Progenitor cell of endocrine pancreas (in vitro differentiated cells): Measurements from ENCODE around the gene HSPA6. TPM values are rescaled to one million over a fixed set of nuclear protein-coding genes. Genes with fewer than 3 reads are reported as not detected.
A peak's percentile ranks its signal among the peaks of the same experiment; 100 is the strongest.
"Not testable (repeated sequence)": the region's sequence is repeated elsewhere in the genome, so short reads cannot be mapped to it uniquely, and the experiment has no call there.

ENCODE experiments used
- DNase-seq: peaks from one replicate; pipeline ENCODE4 v3.0.0; 2021; ENCODE audit warnings: low spot score; ENCODE audit not compliant: unreplicated experiment
- H3K27ac Mint-ChIP-seq: 2 replicates; pipeline ENCODE4 v1.8.0; 2021; ENCODE audit warnings: mild to moderate bottlenecking, moderate library complexity, mixed read lengths
- H3K27me3 Mint-ChIP-seq: 2 replicates; pipeline ENCODE4 v1.8.0; 2021; ENCODE audit warnings: mixed read lengths
- H3K36me3 Mint-ChIP-seq: 2 replicates; pipeline ENCODE4 v1.8.0; 2022; ENCODE audit warnings: mixed read lengths; ENCODE audit not compliant: insufficient read depth
- H3K4me1 Mint-ChIP-seq: 2 replicates; pipeline ENCODE4 v1.8.0; 2021; ENCODE audit warnings: low read depth, mixed read lengths
- H3K4me3 Mint-ChIP-seq: 2 replicates; pipeline ENCODE4 v1.8.0; 2021; ENCODE audit warnings: low read depth, mild to moderate bottlenecking, moderate library complexity, mixed read lengths
- H3K9me3 Mint-ChIP-seq: 2 replicates; pipeline ENCODE4 v1.8.0; 2021; ENCODE audit warnings: low read depth, mixed read lengths
- total RNA-seq: library from RNA; stranded (reverse); gene quantifications from 2 replicates; pipeline ENCODE4 v1.2.1, GENCODE V29; 2021
- TF ChIP-seq, protein P1 (sequence below): fragments of 200-600 bp; sonication (generic); IDR thresholded peaks from one replicate; pipeline ENCODE4 v1.5.0; 2021; ENCODE audit warnings: antibody characterized with exemption, mild to moderate bottlenecking; ENCODE audit not compliant: unreplicated experiment

The HSPA6 gene
- total RNA-seq, 1 donor from 2014 or later = not detected

GRCh38 chr1:161505686-161506085, 18.7 kb upstream of the HSPA6 start:
- no peak for DNase-seq
- Mint-ChIP-seq H3K9me3 (no peaks in the 10 kb centered on the region), H3K4me3 (no peak overlapping the region), H3K36me3 (no peaks in the 10 kb centered on the region), H3K4me1 (peaks cover 15% of the 10 kb centered on the region), H3K27me3 (peaks cover 20% of the 10 kb centered on the region), H3K27ac (no peak overlapping the region)
- TF ChIP-seq, protein P1, sequence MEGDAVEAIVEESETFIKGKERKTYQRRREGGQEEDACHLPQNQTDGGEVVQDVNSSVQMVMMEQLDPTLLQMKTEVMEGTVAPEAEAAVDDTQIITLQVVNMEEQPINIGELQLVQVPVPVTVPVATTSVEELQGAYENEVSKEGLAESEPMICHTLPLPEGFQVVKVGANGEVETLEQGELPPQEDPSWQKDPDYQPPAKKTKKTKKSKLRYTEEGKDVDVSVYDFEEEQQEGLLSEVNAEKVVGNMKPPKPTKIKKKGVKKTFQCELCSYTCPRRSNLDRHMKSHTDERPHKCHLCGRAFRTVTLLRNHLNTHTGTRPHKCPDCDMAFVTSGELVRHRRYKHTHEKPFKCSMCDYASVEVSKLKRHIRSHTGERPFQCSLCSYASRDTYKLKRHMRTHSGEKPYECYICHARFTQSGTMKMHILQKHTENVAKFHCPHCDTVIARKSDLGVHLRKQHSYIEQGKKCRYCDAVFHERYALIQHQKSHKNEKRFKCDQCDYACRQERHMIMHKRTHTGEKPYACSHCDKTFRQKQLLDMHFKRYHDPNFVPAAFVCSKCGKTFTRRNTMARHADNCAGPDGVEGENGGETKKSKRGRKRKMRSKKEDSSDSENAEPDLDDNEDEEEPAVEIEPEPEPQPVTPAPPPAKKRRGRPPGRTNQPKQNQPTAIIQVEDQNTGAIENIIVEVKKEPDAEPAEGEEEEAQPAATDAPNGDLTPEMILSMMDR = no peak

- no peaks in the 10 kb centered on the region for H3K36me3 Mint-ChIP-seq
- H3K4me3 Mint-ChIP-seq = no peak overlapping the region
- DNase-seq = no peak
Measured at GRCh38 chr1:161506336-161507223, 17.8 kb upstream of the HSPA6 start.

GRCh38 chr1:161510477-161510876, 13.9 kb upstream of the HSPA6 start:
- H3K9me3 Mint-ChIP-seq = no peaks in the 10 kb centered on the region
- H3K27me3 Mint-ChIP-seq = peaks cover 8% of the 10 kb centered on the region
- no peak for DNase-seq
- H3K27ac Mint-ChIP-seq = no peak overlapping the region
- H3K36me3 Mint-ChIP-seq = no peaks in the 10 kb centered on the region
- H3K4me1 Mint-ChIP-seq = peaks cover 17% of the 10 kb centered on the region
- H3K4me3 Mint-ChIP-seq = no peak overlapping the region
- TF ChIP-seq, protein P1 = no peak

More at GRCh38 chr1:161506336-161507223, 17.8 kb upstream of the HSPA6 start:
- no peak overlapping the region for H3K27ac Mint-ChIP-seq
- no peaks in the 10 kb centered on the region for H3K9me3 Mint-ChIP-seq
- H3K27me3 Mint-ChIP-seq = peaks cover 18% of the 10 kb centered on the region
- H3K4me1 Mint-ChIP-seq = peaks cover 15% of the 10 kb centered on the region
- TF ChIP-seq, protein P1 = no peak

DNA sequence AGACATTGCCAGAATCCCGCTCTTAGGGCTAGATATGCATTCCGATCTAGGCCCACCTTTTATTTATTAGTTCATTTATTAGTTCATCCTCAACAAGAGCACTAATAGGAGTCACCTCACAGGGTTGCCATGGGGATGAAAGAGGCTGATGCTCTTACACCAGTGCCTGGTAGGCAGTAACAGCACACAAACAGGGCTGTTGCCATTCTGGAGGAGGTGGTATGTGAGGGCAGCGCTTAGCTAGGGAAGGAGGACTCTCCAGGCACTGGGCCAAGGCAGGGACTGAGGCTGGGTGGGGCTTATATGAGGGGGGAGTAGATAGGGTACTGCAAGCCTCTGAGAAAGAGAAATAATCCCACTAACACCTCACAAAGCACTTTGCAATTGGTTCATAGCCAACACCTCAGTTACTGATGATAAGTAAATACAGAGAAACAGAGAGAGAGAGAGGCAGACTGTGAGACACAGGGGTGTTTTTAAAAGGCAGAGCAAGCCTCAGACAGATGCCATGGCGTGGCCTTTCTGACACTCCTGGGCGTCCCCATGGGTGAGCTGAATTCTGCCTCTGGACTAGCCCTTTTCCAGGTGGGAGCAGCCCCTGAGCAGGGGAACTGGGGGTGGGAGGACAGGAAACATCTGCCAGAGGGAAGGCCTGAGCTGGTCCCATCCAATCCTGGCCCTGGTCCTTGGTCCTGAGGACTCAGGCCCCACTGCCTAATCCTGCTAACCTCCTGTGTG, 13.2 kb upstream of the HSPA6 start:
- Mint-ChIP-seq H3K27me3 (peaks cover 8% of the 10 kb centered on the region), H3K4me1 (peaks cover 16% of the 10 kb centered on the region), H3K9me3 (no peaks in the 10 kb centered on the region), H3K36me3 (no peaks in the 10 kb centered on the region), H3K4me3 (no peak overlapping the region), H3K27ac (peak overlapping the region; percentile 52)
- DNase-seq = no peak
- TF ChIP-seq, protein P1 = no peak

- H3K4me1 Mint-ChIP-seq = peaks cover 11% of the 10 kb centered on the region
- TF ChIP-seq, protein P1 = no peak
- no peak overlapping the region for H3K4me3 Mint-ChIP-seq
- H3K27me3 Mint-ChIP-seq = peaks cover 8% of the 10 kb centered on the region
- DNase-seq = no peak
- H3K36me3 Mint-ChIP-seq = no peaks in the 10 kb centered on the region
- no peak overlapping the region for H3K27ac Mint-ChIP-seq
- H3K9me3 Mint-ChIP-seq = no peaks in the 10 kb centered on the region
Measured at GRCh38 chr1:161511756-161512060, 12.6 kb upstream of the HSPA6 start.

- DNase-seq, H3K4me3 Mint-ChIP-seq, H3K27ac Mint-ChIP-seq, H3K36me3 Mint-ChIP-seq, H3K4me1 Mint-ChIP-seq, H3K27me3 Mint-ChIP-seq, H3K9me3 Mint-ChIP-seq: not testable (repeated sequence)
Measured at GRCh38 chr1:161512636-161513447, 11.5 kb upstream of the HSPA6 start.

DNA sequence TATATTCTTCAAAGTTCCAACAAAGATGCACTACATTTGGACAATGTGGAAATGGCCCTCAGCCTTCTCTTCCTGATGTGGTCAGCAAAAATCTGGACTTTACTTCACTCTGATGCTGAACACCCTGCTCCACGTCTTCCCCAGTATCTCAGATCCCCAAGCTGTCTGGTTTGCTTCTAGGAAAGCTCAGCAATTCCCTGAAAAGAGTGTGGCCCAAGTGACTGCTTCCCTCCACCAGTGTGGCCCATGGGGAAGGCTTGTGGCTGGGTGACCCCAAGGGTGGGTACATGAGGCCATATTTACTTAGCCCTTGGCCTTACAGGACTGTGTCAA, 10.9 kb upstream of the HSPA6 start:
- H3K27ac Mint-ChIP-seq, H3K36me3 Mint-ChIP-seq, DNase-seq, H3K27me3 Mint-ChIP-seq, H3K4me3 Mint-ChIP-seq, H3K4me1 Mint-ChIP-seq, H3K9me3 Mint-ChIP-seq: not testable (repeated sequence)

DNA sequence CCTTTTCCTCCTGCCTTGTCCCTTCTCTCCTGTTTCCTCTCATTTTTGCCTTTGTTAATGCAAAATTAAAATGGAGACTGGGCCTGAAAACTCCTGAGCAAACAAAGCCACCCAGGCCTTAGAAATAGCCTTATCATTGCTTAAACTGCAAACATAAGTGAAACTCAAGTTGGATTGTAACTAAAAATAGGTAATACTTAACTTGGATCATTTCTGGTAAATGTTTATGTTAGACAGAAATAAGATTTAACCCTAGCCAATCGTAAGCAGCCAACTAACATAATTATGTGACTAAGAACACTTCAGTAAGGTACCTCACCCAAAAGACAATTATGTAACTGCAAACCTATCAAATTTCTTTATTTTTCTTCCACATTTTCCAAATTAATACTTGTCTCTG, 10.4 kb upstream of the HSPA6 start:
- not testable (repeated sequence) for H3K9me3 Mint-ChIP-seq, H3K36me3 Mint-ChIP-seq, H3K27me3 Mint-ChIP-seq, H3K4me3 Mint-ChIP-seq, DNase-seq, H3K4me1 Mint-ChIP-seq
- H3K27ac Mint-ChIP-seq = peak overlapping the region; percentile 15
